Ovary (tissue), 3 donors: ENCODE results near the gene SLC7A14.

Experiments
- CTCF ChIP-seq, 3 donors: fragments of 450-650 bp in 2 of 3; fragments of 200-600 bp in 1 of 3; IDR thresholded peaks; one replicate each; pipeline versions ENCODE4 v1.5.1 to v1.8.0; 2016 to 2022; ENCODE audit warnings: antibody characterized with exemption in 3 of 3, mild to moderate bottlenecking in 1 of 3
- POLR2A ChIP-seq: fragments of 450-650 bp; IDR thresholded peaks from one replicate; pipeline ENCODE4 v1.6.1; 2017; ENCODE audit warnings: antibody characterized with exemption, mild to moderate bottlenecking, moderate library complexity
- donor health status: DM: no; HTN: no; CAD: no.

GRCh38 chr3:170473358-170473757 lies 112.5 kb downstream of the SLC7A14 start:
- TF ChIP-seq CTCF (IDR thresholded peaks at IDR 0.05): no peak
- TF ChIP-seq POLR2A: no peak
